Measurements from ENCODE around the gene NCOR2.

The NCOR2 gene

GRCh38 chr12:124578854-124579253 lies 11.4 kb upstream of the NCOR2 start:
- DNase-seq: no peak
- intact Hi-C loops (cut with DNase I): no loop called here

- peak in 1 of 10 donors; percentile 33 for DNase-seq
- intact Hi-C loops (cut with DNase I): no loop called here
Measured at GRCh38 chr12:124578445-124578844, 11.0 kb upstream of the NCOR2 start.

- DNase-seq: peak in 1 of 10 donors; percentile 33
- intact Hi-C loops (cut with DNase I): no loop called here
Measured at GRCh38 chr12:124577986-124578385, 10.6 kb upstream of the NCOR2 start.

- intact Hi-C loops (cut with DNase I): no loop called here
- DNase-seq: peak in 1 of 10 donors; percentile 64
Measured at GRCh38 chr12:124577374-124577773, 10.0 kb upstream of the NCOR2 start.

GRCh38 chr12:124576061-124576650 lies 8.7 kb upstream of the NCOR2 start:
- intact Hi-C loops (cut with DNase I): no loop called here
- peak in 1 of 10 donors; percentile 67 for DNase-seq

- intact Hi-C loops (cut with DNase I): no loop called here
- DNase-seq: peak in 1 of 10 donors; percentile 59
Measured at GRCh38 chr12:124573839-124574786, 6.7 kb upstream of the NCOR2 start.

GRCh38 chr12:124571556-124571955 lies 4.1 kb upstream of the NCOR2 start:
- no peak for DNase-seq
- intact Hi-C loops (cut with DNase I): no loop called here

- no peak for DNase-seq
- intact Hi-C loops (cut with DNase I): no loop called here
Measured at GRCh38 chr12:124570810-124571209, 3.4 kb upstream of the NCOR2 start.

- DNase-seq: no peak
- intact Hi-C loops (cut with DNase I): loop anchor here (5.0 to 10.0 kb wide), 2 partner anchors 112 to 175 kb away; no protein-coding TSS in a partner anchor
Measured at GRCh38 chr12:124569375-124570148, 2.1 kb upstream of the NCOR2 start.

GRCh38 chr12:124568431-124569374 lies 1.3 kb upstream of the NCOR2 start:
- DNase-seq: peak in 9 of 10 donors; percentile 31 to 93 (median 63)
- intact Hi-C loops (cut with DNase I): loop anchor here (1.0 to 10.0 kb wide), 3 partner anchors 111 to 199 kb away; no protein-coding TSS in a partner anchor

GRCh38 chr12:124567673-124568373 lies 411 bp upstream of the NCOR2 start:
- intact Hi-C loops (cut with DNase I): loop anchor here (1.0 to 10.0 kb wide), 5 partner anchors 49 to 199 kb away; no protein-coding TSS in a partner anchor
- peak; percentile 77 to 99 (median 92) for DNase-seq

- DNase-seq: peak; percentile 81 to 98 (median 90)
- intact Hi-C loops (cut with DNase I): loop anchor here (2.0 to 10.0 kb wide), 4 partner anchors 48 to 172 kb away; no protein-coding TSS in a partner anchor
Measured at GRCh38 chr12:124566161-124566996, 1.0 kb downstream of the NCOR2 start.

GRCh38 chr12:124565656-124566160 lies 1.7 kb downstream of the NCOR2 start:
- DNase-seq: no peak
- intact Hi-C loops (cut with DNase I): loop anchor here (2.0 to 10.0 kb wide), 4 partner anchors 47 to 171 kb away; no protein-coding TSS in a partner anchor

GRCh38 chr12:124564971-124565491 lies 2.4 kb downstream of the NCOR2 start:
- DNase-seq: peak; percentile 50 to 97 (median 74)
- intact Hi-C loops (cut with DNase I): loop anchor here (5.0 to 10.0 kb wide), 2 partner anchors 108 to 170 kb away; no protein-coding TSS in a partner anchor

- intact Hi-C loops (cut with DNase I): loop anchor here (10.0 kb wide), 1 partner anchor 170 kb away; no protein-coding TSS in a partner anchor
- peak in 1 of 10 donors; percentile 59 for DNase-seq
Measured at GRCh38 chr12:124564232-124564958, 3.0 kb downstream of the NCOR2 start.

GRCh38 chr12:124563809-124564208 lies 3.6 kb downstream of the NCOR2 start:
- intact Hi-C loops (cut with DNase I): loop anchor here (10.0 kb wide), 1 partner anchor 169 kb away; no protein-coding TSS in a partner anchor
- no peak for DNase-seq
